Stimulated activated CD4-positive, alpha-beta T cell treated with anti-CD3 and anti-CD28 coated beads, Interleukin-15, amount 100 ng/mL, for 1 hour (primary cell): ENCODE data around the gene STARD7.
"Not testable (repeated sequence)": the region's sequence is repeated elsewhere in the genome, so short reads cannot be mapped to it uniquely, and the experiment has no call there.

Source experiments
- DNase-seq, 2 donors: peaks; one replicate each; pipeline ENCODE4 v3.0.0-alpha.2; 2020; ENCODE audit warnings: low read depth in 1 of 2, low spot score in 1 of 2

Gene STARD7

DNA sequence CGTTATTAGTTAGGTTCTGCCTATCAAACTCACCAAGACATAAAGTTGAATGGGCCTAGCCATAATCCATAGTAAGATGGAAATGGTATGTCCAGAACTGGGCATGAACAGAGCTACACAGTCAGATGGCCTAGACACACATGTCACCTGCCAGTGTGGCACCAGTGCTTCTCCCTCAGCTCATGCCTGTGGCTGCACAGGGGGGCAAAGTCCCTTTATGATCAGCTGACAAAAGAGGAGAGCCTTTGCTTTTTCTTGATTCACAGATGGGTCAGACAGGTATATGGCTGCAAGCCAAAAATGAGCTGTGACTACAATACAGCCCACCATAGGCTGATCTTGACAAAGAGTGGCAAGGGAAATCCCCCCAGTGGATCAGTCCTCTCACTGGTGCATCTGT lies 28.3 kb upstream of the STARD7 start:
- no peak for DNase-seq

DNA sequence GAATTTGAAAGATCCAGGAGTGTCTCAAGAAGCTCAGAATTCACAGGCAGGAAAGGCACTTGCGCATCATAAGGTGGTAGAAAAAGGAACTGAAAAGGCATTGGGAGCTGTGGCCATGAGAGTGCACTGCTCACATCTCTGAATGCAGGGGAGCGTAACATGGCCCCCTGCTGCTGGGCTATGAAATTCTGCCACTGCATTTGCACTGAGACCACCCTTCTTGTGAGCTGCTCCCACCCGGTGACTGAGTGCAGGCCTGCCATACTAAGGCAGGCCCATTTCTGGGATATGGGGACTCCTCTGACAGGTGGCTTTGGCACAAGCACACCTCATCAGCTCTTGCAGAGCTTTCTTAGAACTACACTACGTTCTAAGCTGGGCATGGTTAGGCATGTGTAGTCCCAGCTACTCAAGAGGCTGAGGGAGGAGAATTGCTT lies 25.3 kb upstream of the STARD7 start:
- no peak for DNase-seq

DNA sequence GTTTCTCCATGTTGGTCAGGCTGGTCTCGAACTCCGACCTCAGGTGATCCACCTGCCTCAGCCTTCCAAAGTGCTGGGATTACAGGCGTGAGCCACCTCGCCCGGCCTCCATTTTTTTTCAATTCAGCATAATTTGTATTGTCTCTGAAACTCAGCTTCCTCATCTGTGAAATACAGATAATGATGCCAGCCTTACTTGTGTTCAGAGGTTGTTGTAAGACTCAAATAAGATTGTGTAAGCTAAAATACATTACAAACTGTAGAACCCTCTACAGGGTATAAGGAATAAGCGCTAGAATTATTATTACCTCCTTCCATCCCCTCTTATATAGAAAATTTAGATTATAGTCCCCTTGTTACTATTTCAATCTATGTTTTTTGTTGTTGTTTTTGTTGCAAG lies 24.8 kb upstream of the STARD7 start:
- DNase-seq, result no peak

DNA sequence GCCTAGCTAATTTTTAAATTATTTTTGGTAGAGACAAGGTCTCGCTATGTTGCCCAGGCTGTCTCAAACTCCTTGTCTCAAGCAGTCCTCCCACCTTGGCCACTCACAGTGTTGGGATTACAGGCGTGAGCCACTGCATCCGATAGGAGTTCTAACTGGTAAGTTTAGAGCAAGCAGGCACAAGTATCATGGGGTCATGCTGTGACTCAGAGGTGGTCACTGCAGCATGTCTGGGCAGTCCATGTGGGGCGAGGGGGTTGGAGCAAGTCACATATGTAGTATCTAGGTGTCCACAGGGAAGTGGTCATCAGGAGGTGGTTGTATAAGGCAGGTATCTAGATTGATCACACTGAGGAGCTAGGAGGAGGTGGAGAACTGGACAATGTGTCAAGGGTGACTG lies 22.7 kb upstream of the STARD7 start:
- no peak for DNase-seq

DNA sequence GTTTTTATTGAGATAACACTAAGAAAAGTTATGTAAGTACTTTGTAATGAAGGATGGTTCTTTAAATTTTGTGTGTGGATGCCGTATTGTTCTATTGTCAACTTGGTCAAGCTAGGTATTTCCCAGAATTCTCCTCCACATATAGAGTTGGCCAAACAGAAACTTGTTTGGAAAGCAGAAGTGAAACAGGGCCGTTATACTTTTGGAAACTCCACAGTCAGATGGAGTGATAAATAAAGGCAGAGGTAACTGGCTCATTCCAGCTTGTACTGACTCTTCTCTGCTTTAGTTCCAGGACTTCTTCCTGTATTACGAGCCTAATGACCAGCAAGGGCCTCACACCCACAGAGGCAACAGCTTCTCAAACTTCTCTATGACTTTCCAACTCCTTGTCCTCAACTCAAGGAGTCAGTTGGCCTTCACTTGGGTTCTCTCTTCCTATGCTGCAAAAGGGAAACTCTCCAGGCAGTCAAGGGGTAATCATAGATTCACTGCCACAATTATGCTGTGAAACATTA lies 16.4 kb upstream of the STARD7 start:
- no peak for DNase-seq

DNA sequence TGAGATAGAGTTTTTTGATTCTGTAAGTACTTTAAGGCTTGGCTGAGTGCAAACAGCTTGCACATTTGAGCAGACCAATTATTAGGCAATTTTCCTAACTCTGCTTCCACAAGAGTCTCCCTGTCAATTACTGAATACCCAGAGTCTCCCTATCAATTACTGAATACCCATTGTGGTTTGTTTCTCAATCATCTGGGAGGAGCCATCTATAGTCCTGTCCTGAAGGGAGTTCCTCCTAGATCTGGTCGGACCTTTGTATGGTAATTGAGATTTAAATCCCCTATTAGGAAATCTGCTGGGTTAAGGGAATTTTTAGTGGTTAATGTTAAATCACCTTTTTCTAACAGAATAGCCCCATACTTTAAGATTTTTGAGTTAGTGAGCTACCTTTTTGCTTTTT lies 12.5 kb upstream of the STARD7 start:
- not testable (repeated sequence) for DNase-seq

DNA sequence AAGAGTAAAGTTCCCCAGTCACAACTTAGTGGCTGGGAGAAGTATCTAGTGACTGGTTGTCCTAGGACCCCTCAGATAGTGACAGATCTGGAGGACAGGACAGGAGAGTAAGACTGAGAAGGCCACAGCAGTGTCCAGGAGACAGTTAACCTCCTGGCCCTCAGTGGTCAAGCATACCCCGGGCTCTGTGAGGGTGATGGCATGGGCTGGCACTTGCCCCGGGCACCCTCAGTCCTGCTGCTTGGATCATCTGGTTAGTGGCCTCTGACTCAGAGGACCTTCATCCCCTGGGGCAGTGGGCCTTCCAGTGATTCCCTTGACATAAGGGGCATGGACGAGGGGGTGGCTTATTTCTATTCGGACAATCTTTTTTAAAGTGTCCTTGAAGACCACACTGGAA lies 11.3 kb upstream of the STARD7 start:
- not testable (repeated sequence) for DNase-seq

DNA sequence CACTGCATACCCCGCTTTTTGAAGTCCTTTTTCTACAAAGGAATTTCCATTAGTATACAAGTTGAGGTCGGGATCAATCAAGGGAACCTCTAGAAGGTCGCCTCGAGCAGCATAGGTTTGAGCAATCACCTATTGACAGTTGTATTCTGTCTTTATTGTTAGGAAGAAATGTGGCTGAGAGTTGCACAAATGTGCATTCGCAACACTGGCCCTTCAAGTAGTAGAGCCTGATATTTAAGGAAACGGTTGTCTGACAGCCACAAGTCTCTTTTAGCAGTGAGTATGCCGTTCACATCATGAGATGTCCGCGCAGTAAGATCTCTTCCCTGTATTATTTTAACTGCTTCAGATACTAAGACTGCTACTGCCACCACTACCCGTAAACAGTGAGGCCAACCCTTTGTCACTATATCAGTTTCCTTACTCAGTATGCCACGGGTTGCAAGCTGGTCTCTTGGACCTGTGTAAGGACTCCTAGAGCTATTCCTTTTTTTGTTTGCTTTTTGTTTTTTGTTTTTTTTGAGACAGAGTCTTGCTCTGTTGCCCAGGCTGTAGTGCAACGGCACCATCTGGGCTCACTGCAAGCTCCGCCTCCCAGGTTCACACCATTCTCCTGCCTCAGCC lies 10.0 kb upstream of the STARD7 start:
- no peak for DNase-seq

DNA sequence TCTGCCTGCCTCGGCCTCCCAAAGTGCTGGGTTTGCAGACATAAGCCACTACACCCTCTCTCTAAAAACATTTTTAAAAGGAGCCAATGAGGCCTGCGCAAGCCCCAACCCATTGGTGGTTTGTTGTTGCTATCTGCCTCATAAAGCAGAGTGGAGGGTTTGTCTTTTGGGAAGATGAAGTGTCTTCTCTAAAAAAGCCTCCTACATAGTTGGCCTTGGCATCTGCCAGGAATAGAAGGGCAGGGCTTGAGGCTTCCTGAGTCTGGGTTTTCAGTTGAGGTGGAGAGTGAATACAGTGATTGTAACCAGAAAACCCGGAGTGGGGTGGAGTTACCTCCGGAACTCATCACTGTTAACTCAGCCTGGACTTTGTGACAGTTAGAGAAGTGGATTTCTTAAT lies 5.9 kb upstream of the STARD7 start:
- DNase-seq, result no peak

DNA sequence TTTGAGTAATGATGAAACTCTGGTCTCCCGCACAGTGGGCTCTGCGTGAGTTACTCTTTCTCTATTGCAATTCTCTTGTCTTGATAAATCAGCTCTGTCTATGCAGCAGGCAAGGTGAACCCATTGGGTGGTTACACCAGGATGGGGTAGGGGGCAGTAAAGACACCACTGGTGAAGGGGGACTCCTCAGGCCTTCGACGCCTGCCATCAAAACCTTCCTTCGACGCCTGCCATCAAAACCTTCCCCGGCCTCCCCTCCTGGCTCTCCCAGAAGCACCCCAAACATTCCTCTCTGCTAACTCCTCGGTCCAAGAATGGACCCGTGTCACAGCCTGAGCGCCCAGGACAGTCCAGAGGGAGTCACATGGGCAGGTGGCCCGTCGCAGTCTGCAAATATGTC lies 4.8 kb upstream of the STARD7 start:
- DNase-seq, result no peak

DNA sequence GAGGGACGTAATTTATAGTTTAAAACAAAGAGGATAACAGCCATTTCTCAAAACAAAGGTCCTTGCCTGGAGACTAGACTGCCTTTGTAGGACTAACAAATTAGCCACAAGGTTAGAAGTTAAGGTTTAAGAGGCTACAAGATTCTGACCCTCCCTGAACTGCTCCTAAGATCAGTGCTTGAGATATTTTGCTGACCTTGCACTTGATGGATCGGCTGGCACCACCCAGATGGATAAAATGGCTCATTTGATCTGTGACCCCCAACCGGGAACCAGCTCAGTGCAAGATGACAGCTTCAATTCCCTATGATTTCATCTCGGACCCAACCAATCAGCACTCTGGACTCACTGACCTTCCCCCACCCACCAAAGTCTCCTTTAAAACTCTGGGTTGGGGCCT lies 3.7 kb upstream of the STARD7 start:
- DNase-seq, result no peak

DNA sequence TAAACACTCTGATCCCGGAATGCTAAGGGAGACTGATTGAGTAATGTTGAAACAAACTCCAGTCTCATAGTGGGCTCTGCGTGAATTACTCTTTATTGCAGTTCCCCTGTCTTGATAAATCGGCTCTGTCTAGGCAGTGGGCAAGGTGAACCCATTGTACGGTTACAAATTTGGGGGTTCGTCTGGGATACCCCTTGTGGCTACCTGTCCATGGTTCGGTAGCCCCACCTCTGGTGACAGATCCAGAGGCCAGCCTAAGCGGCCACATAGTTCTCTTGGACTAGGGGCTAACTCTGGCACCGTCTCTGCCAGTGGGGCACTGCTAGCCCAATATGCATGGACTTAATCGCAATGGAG lies 1.1 kb upstream of the STARD7 start:
- DNase-seq, result no peak

DNA sequence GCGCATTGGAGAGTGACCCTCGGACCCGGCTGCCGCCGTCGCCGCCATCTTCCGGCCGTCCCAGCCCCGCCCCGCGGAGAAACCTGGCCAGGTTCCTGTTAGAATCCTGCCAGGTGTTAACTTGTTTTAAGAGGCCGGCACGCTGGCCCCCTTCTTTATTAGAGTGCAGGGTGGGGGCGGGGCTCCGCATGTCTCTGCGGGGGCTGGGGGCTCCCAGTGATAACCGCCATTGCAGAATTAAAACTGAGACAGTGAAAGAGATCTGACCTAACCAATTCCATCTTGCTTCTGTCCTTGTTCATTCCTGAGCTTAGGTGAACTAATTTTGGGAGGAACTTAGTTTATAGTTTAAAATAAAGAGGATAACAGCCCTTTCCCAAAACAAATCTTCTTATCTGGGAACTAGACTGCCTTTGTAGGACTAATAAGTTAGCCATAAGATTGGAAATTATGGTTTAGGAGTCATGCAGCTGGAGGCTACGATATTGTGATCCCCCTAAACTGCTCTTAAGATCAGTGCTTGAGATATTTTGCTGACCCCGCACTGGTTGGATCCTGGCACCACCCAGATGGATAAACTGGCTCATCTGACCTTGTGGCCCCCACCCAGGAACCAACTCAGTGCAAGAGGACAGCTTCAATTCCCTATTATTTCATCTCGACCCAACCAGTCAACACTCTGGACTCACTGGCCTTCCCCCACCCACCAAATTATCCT lies 543 bp upstream of the STARD7 start:
- no peak for DNase-seq

DNA sequence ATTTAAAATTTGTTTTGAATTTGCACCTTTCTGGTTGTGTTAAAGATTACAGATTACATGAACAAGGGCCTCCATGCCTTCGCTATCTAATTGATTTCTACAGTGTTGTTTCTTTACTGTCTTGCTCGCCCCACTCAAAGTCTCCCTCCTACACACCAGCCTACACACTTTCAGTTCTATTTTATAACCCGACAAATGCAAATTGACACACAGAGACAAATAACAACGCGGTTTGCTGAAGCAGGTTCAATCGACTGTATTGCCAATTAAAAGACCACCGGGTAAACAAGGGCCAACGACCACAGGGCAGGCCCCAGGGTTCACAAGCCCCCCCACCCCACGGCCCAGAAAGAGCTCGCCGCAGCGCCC lies 869 bp downstream of the STARD7 start:
- DNase-seq, result peak in 1 of 2 donors; percentile 7

DNA sequence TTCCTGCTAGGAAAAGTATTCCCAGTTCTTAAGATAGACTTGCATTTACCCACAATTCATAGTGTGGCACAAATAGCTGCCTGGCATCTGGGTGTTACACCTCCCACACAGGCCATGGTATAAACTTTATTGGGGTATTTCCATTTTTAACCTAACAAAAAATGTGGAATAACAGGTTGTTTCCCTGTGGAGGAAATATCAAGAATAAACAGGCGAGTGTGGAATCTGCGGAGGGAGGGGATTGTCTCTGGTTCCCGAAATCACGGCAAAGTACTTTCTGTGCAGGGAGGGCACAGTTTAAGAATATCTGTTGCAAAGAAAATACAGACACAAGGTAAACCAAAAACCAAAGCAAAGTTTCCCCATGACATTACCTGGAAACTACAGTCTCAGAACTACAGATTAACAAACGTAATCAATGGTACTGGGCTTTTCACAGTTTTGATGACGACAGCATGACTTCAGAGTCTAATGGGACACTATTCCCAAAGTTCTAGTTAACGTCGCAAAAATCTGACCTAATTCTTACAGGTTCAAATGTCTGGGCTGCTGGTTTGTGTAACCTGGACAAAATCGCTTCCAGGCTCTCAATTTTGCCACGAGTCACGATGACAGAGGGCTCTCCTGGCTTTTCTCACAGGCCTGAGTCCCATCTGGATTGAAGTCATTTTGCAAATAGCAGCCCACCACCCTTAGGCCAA lies 1.4 kb downstream of the STARD7 start:
- no peak for DNase-seq

DNA sequence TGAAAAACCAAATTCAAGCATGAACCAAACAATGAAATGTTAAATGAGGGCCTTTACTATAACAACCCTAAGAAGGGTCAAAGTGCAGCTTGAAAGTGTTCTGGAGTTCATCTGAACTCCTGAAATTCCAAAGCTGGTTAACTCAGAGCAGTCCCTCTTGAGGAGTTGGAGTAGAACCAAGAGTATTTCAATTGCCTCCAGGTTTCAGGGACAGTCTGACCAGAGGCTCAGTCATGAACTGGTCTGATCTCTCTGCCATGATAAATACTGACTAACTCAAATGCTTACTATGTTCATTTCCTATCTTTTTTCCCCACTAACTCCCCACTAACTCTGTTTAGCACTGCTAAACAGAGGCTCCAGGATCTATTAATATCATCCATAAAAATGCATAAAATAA lies 2.7 kb downstream of the STARD7 start:
- DNase-seq, result no peak

DNA sequence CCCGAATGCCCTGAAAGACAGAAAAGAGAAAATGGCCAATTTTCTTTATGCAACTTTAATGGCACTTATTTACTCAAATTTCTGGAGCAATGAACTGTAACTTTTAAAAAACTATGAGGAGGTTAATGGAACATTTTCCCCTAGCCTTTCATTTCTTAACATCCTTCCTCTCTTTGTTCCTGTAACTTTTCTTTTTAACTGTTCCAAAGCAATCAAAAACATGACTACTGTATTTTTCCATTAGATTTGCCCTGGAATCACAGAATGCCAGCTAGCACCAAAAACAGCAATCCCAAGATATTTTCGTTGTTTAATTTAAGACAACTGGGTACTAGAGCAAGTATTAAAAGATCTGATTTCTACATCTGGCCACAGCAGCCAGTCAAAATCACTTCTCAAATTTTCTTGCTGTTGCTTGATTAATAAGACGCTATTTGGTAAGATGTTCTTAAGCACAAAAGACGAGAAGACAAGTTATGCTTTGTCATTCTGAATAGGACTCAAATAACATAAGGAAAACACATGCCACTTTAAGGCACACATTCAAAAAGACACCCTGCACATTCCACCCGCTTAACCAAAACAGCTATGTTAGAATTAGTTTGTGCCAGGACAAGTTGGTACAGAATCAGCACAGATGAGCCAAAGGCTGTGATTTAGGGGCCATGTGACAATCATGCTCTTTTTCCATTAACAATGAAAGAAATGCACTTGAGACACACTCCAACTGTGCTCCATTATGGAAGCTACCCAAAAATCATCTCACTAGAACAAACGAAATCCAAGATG lies 3.6 kb downstream of the STARD7 start:
- DNase-seq, result no peak

DNA sequence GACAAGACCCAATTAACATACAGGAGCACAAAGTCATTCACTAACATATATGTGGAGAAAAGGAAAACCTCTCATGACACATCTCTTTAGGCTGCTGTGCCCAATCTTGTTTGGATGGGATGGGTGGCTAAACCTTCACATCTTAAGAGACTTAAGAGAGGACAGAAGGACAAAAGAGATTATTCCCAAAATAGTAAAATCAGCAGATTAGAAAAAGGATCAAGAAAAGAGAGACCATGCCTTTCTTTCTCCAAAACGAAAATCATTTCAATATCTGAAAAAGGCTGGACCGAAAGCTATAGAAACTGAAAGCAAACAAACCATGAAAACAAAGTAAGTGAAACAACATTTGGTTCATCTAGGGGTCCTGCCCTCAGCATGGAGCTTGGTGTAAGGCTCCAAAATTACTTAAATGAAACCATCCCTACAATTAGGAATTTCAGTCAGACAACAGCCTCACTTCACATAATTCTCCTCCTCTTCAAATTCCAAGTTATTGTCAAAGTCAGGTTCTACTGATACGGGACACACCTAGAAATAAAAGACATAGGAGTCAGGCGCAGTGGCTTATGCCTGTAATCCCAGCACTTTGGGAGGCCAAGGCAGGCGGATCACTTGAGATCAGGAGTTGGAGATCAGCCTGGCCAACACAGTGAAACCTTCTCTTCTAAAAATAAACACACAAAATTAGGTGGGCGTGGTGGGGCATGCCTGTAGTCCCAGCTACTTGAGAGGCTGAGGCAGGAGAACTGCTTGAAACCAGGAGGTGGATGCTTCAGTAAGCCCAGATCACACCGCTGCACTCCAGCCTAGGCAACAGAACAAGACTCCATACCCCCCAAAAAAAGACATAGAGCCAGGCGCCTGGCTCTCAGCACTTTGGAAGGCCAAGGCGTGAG lies 5.2 kb downstream of the STARD7 start:
- no peak for DNase-seq

DNA sequence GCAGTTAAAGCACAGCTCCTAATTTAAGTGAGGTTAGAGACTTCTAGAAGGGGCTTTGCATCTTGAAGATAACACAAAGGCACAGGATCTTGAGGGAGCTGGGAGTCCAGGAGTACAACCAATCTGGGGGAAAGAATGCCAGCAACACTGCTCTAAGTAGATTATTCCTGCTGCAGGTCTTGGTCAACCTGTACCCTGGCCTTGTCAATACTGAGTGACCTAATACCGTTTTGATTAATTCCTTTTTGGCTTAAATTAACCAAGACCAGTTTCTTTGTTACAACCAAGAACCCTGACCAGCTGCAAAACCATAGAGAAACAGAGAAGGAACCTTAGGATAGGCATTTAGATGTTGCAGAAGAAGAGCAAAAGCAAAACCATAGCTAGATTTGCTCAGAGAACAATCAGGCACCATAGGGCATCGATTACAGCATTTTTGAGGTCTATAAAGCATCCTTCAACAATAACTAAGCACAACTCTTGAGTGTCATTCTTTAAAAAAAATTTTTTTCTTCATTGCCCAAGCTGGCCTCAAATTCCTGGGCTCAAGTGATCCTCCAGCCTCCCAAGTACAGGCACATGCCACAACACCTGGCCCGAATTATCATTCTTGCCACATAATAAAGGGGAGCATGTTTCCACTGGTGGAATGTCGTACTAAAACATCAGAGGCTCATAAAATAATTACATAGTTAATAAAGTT lies 6.3 kb downstream of the STARD7 start:
- no peak for DNase-seq

DNA sequence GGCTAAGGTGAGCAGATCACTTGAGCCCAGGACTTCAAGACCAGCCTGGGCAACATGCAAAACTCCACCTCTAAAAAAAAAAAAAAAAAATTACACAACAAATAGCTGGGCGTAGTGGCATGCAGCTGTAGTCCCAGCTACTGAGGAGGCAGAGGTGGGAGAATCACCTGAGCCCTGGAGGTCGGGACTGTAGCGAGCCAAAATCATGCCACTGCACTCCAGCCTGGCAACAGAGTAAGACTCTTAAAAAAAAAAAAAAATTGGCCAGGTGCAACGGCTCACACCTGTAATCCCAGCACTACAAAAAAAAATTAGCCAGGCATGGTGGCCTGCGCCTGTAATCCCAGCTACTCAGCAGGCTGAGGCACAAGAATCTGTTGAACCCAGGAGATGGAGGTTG lies 7.3 kb downstream of the STARD7 start:
- no peak for DNase-seq
